Right kidney (tissue), 1 donor: Measurements from ENCODE around the gene HENMT1.

Experiments used
- DNase-seq: peaks from one replicate; pipeline ENCODE4 v3.0.0-alpha.2; 2016

Gene HENMT1

DNA sequence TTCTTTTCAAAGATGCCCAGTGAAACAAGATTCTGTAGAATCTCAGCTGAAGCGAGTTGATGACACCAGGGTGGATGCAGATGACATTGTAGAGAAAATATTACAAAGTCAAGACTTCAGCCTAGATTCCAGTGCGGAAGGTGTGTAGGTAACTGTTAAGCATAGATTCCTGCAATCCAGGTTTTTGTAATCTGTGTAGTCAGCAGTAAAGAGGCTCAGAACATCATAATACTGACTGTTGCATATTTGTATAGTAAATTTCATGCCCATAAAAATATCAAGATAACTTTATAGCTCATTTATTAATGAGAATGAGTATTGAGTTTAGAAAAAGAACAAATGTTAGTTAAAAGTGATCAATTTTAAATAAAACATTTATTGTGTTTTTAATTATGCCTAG, 32.2 kb downstream of the HENMT1 start:
- DNase-seq, result no peak

- no peak for DNase-seq
Observed at GRCh38 chr1:108627951-108628350, 32.9 kb downstream of the HENMT1 start.

GRCh38 chr1:108627256-108627655, 33.6 kb downstream of the HENMT1 start:
- DNase-seq, result no peak

DNA sequence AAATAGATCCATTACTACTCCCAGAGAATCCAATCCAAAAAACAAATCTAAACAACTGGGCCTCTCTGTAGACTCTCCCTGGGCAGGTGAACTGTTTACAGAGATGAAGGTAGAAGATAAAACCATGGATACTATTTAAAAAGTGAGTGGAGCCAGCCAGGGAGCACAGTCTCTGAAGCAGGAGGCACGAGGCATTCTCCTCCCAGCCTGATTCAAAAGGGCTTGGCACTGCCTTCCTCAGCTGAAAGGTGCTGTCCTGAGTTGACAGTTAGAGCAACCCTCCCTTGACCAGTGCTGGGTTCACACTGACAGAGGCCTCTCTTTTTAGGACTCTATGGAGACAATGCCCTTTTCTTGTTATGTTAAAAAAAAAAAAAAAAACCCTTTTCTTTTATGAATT, 36.8 kb downstream of the HENMT1 start:
- no peak for DNase-seq

- no peak for DNase-seq
Observed at GRCh38 chr1:108617724-108618056, 43.2 kb downstream of the HENMT1 start.

DNA sequence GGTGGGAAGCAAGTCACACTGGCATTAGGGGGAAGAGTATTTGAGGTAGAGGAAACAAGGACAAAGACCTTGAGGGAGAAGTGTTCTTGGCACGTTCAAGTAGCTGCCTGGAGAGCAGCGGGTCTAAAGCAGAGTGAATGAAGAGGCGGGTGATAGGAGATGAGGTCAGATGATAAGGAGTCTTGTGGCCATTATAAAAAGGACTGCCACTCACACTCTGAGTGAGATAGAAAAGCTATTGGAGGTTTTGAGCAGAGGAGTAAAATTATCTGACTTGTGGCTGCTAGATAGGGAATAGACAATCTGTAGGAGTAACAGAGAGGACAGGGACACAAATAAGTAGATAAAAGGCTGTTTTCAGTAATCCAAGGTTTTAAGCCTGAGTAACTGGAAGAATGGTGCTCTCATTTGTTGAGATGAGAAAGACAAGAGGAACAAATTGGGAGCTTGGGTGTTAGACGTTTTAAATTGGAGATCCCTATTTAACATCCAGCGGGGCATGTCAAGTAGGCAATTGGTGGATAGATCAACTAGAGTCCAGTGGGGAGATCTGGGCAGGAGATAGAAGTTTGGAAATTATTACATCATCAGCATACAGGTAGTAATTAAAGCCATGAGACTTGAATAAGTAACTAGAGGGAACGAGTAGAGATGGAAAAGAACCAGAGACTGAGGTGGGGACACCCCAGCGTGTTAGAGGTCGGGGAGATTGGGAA, 43.7 kb downstream of the HENMT1 start:
- DNase-seq, result no peak

DNA sequence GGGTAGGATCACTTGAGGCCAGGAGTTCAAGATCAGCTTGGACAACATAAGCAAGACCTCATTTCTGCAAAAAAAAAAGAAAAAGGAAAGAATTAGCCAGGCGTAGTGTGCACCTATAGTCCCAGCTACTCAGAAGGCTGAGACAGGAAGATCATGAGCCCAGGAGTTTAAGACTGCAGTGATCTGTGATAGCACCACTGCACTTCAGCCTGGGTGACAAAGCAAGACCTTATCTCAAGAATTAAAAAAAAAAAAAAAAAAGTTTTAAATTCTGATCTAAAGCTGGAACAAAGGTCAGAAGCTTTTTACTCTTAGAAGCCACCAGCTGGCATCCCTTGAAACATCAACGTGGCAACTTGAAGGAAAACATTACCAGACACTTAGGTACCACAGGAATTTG, 45.3 kb downstream of the HENMT1 start:
- no peak for DNase-seq

DNA sequence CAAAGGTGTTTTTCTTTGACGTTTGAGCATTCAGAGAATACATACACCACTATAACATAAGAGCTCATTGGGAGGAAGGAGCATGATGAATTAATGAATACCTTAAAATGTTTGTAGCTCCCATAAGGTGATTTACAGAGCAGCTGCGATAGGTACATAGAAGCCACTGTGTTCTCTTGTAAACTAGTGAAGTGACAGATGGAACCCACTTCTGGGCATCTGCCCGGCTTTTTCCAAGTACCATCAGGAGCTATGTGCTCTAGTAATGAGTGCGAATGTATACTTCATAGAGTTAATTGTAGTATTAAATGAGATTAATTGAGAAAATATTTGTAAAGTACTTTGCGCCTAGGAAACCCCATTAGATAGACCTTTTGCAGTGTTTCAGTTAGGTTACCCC, 48.4 kb downstream of the HENMT1 start:
- no peak for DNase-seq

DNA sequence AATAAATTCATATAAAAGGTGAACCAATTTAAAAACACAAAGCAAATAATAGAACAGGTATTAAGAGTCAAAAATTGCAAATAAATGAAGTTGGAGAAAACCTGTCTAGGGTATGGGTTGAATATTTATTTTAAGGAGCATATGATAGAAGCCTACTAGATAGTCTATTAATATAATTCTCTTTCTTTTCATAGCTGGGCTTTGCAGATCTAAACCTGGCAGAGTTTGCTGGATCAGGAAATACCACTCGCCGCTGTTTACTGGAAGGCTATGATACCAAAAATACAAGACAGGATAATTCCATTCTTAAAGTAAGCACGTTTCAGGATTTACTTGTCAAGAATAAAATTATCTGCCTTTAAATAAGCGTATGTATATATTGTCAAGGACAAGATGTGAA, 48.9 kb downstream of the HENMT1 start:
- no peak for DNase-seq

DNA sequence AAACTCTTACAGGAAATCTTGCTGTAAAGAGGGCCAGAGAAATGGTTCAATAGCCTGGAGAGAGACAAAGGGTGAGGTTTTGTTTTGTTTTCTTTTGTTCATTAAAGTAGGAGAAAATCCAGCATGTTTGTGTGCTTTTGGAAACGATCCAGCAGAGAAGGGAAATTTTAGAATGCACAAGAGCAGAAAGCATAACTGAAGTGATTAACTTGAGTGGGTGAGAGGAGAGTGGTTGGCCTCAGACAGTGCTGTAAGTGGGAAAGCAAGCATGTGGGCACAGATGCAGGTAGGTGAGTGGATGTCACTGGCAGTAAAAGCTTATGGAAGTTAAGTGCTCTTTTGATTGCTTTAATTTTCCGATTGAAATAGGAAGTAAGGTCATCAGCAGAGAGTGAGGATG, 50.8 kb downstream of the HENMT1 start:
- no peak for DNase-seq

GRCh38 chr1:108609483-108610049, 51.3 kb downstream of the HENMT1 start:
- DNase-seq, result no peak

GRCh38 chr1:108606478-108606877, 54.4 kb downstream of the HENMT1 start:
- DNase-seq, result no peak

DNA sequence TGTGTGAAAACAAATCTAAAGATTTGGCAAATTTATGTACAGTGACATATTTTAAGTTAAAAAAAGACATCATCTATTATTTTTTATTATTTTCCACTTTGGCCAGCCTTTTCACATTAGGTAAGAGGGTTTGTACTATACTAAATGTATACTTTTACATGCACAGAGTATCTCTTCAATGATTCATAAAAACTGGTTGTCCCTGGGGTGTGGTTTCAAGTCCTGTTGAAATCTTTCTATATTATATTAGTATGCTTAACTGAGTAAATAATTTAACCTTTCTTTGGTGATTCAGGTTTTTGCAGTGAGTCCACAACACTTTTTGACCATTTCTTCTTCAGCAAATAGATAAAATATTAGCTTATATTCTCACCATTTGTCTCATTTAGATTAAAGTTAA, 55.3 kb downstream of the HENMT1 start:
- DNase-seq, result no peak

- no peak for DNase-seq
Observed at GRCh38 chr1:108601708-108602410, 59.0 kb downstream of the HENMT1 start.

DNA sequence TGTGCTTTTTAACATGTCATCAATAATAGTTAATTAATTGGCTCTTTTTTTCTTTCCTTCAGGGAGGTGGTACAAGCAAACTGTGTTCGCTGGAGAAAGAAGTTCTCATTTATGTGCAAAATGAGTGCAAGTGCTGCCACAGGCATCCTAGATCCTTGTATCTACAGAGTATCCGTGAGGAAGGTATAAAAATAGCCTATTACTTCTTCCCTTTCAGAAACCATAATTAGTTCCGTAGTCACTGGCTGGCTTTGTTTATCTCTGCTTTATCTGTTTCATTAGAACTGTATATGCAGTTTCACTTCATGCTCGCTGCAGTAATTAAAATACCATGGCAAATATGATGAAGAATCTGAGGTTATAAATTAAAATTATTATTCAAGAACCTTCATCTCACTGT, 60.4 kb downstream of the HENMT1 start:
- DNase-seq, result no peak

GRCh38 chr1:108598340-108598739, 62.6 kb downstream of the HENMT1 start:
- no peak for DNase-seq
